Activated naive CD4-positive, alpha-beta T cell (primary cell): ENCODE measurements around the gene NBPF3.
"Not testable (repeated sequence)": the region's sequence is repeated elsewhere in the genome, so short reads cannot be mapped to it uniquely, and the experiment has no call there.

Experiments used
- DNase-seq, 4 experiments: peaks; one replicate each; lab custom pipeline; 2025; lab: John Stamatoyannopoulos, UW

NBPF3 gene, protein sequence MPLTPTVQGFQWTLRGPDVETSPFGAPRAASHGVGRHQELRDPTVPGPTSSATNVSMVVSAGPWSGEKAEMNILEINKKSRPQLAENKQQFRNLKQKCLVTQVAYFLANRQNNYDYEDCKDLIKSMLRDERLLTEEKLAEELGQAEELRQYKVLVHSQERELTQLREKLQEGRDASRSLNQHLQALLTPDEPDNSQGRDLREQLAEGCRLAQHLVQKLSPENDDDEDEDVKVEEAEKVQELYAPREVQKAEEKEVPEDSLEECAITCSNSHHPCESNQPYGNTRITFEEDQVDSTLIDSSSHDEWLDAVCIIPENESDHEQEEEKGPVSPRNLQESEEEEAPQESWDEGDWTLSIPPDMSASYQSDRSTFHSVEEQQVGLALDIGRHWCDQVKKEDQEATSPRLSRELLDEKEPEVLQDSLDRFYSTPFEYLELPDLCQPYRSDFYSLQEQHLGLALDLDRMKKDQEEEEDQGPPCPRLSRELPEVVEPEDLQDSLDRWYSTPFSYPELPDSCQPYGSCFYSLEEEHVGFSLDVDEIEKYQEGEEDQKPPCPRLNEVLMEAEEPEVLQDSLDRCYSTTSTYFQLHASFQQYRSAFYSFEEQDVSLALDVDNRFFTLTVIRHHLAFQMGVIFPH

DNA sequence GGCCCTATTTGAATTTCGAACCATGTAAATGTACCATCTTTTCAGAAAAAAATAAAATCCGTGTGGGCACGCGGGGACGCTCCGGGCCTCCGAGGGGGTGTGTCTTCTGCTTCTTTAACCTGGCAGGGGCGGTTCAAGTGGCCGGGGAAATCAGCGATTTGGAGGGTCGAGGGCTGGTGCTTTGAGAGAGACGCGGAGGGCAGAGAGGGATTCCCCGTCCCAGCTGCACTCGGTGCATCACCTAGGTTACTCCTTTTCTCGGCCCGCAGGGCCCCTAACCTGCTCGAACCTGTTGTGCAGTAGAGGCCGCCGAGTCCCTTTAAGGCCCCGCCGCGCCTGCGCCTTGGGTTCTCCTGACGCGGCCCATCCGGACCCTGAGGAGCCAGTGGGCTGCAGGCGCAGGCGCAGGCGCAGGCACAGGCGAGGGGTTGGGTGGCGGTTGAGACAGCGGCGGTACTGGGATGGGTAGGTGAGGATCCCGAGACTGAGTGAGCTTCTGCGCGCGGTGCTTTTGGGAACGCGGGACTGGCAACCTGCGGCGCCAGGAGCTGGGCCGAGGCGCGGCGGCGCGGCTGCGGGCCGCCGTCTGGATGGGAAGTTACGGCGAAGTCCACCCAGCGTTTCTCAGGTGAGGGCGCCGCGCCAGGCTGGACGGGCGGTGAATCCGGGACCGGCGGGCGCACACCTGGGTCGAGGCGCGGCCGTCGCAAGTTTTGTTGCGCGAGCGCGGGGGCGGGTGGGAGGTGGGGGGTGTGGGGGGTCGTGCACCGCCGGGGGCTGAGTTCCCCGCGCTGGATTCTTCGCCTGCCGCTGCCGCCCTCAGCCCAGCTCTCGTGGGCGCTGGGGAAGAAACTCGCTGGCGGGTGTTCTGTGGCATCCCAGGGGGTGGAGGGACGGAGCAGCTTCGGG lies at the start of gene NBPF3:
Gene NBPF3, plus strand, starts transcription at position 417 of the 909 bp plus-strand sequence. CDS start 4,950 bp downstream, outside the sequence.
- DNase-seq, result peak; percentile 67 to 83 (median 77)

DNA sequence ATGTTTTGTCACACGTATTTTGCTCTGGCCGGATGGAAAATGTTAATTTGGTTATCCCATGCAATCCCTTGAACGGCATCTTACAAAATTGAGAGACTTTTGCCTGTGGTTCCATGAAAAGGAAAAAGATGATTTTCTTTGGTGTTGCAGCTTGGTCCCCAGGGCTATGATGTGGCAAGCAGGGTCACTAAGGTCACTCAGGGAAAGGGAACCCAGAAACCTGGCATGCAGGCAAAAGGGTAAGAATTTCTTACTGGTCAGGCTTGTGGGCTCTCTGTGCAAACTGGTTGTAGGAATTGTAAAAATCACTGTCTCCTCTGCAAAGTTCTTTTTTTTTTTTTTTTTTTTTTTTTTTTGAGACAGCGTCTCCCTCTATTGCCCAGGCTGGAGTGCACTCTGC lies 48.4 kb upstream of the NBPF3 start:
- DNase-seq, result no peak

DNA sequence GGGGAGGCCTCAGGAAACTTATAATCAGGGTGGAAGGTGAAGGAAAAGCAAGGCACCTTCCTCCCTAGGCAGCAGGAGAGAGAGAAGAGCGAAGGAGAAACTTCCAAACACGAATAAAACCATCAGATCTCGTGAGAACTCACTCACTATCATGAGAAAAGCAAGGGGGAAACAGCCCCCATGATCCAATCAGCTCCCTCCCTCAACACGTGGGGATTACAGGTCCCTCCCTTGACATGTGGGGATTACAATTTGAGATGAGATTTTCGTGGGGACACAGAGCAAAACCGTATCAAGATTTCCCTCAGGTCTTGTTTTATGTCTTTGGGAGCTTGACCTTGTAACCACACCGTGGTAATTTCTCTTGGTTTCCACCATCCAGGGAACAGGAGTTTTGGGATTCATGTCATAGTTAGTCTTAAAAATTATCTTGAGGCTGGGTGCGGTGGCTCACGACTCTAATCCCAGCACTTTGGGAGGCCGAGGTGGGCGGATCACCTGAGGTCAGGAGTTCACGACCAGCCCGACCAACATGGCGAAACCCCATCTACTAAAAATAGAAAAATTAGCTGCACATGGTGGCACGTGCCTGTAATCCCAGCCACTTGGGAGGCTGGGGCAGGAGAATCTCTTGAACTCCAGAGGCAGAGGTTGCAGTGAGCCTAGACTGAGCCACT lies 47.2 kb upstream of the NBPF3 start:
- no peak for DNase-seq

DNA sequence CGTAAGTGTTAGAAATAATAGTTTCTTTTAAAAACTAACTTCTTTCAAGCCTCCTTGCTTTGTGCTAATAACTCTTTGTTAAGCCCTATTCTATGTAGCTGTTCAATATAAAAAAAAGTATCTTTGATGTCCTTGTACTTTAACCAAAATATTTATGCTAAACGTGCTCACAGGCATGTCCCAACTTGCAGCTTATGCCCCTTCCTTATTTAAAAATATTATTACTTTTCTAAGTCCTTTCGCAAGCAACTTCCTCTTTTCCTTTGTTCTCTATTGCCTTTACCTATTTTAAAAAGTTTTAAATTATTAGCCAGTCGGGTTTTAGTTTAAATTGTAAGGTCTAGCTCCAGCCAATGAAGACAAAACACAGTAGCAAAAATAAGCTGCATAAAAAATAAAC lies 43.4 kb upstream of the NBPF3 start:
- no peak for DNase-seq

DNA sequence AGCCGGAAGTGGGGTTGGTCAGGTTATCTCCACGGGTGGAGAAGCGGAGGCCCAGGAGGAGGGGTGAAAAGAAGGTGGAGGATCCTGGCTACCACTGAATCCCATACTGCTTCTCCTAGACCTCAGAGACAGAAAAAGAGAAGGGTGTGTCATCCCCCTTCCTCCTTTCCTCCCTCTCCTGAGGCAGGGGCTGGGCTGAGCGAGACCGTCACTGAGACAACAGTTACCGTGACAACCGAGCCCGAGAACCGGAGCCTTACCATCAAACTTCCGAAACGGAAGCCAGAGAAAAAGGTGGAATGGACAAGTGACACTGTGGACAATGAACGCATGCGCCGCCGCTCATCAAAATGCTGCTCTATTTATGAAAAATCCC lies 42.1 kb upstream of the NBPF3 start:
- no peak for DNase-seq

DNA sequence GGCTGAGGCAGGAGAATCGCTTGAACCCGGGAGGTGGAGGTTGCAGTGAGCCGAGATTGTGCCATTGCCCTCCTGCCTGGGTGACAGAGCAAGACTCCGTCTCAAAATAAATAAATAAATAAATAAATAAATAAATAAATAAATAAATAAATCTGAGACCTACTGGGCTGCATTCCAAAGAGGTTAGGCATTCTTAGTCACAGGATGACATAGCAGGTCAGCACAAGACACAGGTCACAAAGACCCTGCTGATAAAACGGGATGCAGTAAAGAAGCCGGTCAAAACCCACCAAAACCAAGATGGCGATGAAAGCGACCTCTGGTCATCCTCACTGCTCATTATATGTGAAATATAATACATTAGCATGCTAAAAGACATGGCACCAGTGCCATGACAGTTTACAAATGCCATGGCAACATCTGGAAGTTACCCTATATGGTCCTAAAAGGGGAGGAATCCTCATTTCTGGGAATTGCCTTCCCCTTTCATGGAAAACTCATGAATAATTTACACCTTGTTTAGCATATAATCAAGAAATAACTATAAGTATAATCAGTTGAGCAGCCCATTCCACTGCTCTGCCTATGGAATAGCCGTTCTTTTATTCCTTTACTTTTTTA lies 38.1 kb upstream of the NBPF3 start:
- DNase-seq, result not testable (repeated sequence)

DNA sequence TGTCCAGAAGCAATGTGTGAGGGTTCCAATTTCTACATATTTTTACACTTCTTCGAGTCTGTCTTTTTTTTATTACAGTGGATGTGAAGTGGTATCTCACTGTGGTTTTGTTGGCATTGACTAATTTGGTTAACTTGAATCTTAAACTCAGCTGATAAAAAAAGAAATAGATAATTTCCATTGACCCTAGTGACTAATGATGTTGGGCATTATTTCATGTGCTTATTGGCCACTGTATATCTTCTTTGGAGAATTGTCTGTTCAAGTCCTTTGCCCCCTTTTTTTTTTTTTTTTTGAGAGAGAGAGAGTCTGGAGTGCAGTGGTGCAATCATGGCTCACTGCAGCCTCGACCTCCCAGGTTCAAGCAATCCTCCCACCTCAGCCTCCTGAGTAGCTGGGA lies 33.3 kb upstream of the NBPF3 start:
- no peak for DNase-seq

DNA sequence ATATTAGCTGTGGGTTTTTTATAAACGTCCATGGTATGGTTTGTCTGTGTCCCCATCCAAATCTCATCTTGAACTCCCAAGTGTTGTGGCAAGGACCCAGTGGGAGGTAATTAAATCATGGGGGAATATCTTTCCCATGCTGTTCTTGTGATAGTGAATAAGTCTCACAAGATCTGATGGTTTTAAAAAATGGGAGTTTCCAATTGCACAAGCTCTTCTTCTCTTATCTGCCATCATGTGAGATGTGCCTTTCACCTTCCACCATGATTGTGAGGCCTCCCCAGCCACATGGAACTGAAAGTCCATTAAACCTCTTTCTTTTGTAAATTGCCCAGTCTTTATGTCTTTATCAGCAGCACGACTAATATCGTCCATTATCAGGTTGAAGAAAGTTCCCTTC lies 30.0 kb upstream of the NBPF3 start:
- DNase-seq, result not testable (repeated sequence)

DNA sequence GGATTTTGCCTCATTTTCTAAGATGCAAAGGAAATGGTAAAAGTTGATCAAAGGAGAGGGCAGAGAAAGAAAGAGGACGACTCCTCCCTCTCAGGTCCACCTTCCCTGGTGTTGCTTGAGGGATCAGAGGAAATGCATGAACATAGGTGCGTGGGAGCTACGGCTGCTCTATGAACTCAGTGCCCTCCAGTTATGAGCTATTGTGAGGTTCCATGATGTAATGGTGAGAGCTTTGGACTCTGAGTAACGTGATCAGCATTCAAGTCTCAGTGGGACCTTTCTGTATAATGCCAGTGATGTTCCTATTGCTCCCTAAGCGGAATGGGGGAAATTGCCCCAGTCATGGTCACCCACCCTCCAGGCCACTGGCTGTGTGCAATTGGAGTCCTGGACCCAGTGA lies 25.9 kb upstream of the NBPF3 start:
- DNase-seq, result no peak

DNA sequence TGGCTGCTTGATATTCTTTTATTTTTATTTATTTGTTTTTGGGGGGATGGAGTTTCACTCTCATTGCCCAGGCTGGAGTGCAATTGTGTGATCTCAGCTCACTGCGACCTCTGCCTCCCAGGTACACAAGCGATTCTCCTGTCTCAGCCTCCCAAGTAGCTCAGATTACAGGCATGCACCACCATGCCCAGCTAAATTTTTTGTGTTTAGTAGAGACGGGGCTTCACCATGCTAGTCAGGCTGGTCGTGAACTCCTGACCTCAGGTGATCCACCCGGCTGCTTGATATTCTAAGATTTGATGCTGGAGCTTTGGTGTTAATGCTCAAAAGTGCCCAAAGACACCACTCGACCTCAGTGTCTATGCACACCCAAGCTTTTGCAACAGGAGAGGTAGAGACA lies 19.6 kb upstream of the NBPF3 start:
- not testable (repeated sequence) for DNase-seq

DNA sequence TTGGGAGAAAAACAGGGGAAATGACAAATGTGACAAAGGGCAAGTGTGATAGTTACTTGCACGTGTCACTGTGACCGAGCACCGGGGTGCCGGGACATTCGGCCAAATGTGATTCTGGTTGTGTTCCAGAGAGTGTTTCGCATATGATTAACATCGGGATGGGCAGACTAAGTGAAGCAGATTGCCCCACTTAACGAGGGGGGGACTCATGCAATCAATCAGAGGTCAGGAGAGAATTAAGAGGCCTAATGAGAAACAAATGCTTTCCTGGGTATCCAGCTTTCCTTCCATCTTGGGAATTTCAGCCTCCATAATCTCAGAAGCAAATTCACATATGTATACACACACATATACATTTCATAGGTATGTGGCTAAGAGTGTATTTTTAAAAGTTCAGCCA lies 18.6 kb upstream of the NBPF3 start:
- DNase-seq, result not testable (repeated sequence)

DNA sequence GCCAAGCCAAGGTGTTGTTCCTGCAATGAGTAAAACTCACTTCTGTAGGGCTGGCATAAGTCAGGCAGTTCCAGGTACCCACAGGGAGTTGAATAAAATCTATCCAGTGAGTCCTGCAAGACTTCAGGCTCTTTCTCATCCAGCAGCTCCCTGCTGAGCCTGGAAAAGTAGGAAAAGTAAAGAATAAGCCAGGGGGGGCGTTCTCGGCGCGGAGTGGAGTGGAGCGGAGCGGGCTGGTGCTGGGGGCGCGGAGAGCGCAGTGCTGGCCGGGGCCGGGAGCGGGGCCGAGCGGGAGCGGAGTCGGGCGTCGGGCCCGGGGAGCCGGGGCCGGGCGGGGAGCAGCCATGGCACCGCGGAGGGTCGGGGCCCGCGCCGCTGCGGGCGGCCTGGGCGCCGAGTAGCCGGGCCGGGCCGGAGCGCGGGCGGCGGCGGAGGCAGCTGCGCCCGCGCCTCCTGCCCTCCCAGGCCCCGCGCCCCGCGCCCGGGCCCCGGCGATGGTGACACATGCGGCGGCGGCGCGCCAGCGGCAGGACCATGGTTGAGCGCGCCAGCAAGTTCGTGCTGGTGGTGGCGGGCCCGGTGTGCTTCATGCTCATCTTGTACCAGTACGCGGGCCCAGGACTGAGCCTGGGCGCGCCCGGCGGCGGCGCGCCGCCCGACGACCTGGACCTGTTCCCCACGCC lies 12.0 kb upstream of the NBPF3 start:
- not testable (repeated sequence) for DNase-seq

DNA sequence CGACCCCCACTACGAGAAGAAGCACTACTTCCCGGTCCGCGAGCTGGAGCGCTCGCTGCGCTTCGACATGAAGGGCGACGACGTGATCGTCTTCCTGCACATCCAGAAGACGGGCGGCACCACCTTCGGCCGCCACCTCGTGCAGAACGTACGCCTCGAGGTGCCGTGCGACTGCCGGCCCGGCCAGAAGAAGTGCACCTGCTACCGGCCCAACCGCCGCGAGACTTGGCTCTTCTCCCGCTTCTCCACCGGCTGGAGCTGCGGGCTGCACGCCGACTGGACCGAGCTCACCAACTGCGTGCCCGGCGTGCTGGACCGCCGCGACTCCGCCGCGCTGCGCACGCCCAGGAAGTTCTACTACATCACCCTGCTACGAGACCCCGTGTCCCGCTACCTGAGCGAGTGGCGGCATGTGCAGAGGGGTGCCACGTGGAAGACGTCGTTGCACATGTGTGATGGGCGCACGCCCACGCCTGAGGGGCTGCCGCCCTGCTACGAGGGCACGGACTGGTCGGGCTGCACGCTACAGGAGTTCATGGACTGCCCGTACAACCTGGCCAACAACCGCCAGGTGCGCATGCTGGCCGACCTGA lies 11.4 kb upstream of the NBPF3 start:
- DNase-seq, result not testable (repeated sequence)

DNA sequence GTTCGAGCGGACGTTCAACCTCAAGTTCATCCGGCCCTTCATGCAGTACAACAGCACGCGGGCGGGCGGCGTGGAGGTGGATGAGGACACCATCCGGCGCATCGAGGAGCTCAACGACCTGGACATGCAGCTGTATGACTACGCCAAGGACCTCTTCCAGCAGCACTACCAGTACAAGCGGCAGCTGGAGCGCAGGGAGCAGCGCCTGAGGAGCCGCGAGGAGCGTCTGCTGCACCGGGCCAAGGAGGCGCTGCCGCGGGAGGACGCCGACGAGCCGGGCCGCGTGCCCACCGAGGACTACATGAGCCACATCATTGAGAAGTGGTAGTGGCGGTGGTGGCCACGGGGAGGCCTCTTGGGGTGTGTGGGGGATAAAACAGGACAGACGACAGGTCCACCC lies 10.7 kb upstream of the NBPF3 start:
- not testable (repeated sequence) for DNase-seq

DNA sequence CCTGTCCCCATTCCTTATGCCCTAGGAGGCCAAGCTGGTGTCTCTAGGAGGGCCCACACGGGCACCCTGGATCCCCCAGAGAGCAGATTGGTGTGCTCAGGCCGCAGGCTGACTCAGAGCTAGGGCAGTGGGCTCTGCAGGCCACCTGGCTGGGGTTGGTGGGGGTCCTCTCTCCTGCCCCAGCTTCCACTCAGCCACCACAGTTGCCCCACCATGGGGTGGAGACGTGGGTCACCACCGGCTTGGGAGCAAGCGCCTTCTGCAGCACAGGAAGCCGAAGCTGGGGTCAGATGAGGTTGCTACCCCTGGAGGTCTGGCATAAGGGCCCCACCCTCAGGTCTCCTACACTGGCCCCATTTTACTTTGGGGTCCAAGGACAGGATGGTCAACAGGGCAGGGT lies 9.1 kb upstream of the NBPF3 start:
- not testable (repeated sequence) for DNase-seq

DNA sequence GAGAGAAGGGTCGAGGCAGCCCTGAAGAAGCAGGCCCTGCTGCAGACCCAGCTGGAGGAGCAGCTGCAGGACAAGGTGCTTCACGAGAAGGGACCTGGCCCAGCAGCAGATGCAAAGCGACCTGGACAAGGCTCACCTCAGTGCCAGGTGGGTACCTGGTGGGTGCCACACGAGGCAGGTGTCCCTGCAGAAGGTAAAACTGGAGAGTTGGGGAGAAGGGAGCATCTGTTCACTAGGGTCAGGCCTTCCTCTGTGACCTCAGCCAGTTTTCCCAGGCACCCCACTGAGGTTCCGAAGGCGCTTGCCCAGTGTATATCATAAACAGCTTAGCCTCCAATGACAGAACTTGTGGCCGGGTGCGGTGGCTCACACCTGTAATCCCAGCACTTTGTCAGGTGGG lies 5.5 kb upstream of the NBPF3 start:
- no peak for DNase-seq

DNA sequence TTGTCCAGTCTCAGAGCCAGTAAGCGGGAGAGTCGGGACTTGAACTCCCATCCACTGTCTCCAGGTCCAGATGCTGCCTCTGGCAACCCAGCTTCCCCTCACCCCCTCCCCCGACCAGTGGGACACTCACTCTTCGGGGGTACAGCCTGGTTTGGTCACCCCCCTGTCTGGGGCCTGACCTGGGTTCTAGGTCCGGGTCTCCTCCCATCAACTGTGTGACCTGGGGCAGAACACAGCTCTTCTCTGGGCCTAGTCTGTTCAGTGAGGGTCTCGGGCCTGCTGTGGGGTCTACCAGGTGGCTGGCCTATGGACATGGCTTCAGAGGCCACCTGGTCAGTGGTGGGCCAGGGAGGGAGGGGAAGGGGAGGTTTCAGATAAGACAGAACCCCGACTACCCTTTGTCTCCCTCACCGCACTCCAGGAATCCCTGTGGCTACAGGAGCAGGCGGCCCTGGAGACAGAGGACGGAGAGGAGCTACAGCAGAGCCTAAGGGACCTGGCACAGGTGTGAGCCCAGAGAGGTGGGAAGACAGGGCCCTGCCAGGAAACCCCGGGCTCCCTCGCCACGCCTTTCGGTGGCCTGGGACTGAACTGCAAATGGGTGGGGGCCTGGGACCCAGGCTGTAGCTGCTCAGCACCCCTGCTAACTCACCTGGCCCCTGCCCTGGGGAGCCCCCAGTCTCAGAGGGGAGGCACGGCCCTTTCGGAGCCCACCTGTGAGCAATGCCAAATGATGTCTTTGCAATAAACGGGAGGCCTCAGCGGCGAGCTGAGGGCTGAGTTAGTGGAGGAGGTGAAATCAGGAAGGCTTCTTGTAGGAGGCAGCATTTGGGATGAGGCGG lies 4.1 kb upstream of the NBPF3 start:
- no peak for DNase-seq

DNA sequence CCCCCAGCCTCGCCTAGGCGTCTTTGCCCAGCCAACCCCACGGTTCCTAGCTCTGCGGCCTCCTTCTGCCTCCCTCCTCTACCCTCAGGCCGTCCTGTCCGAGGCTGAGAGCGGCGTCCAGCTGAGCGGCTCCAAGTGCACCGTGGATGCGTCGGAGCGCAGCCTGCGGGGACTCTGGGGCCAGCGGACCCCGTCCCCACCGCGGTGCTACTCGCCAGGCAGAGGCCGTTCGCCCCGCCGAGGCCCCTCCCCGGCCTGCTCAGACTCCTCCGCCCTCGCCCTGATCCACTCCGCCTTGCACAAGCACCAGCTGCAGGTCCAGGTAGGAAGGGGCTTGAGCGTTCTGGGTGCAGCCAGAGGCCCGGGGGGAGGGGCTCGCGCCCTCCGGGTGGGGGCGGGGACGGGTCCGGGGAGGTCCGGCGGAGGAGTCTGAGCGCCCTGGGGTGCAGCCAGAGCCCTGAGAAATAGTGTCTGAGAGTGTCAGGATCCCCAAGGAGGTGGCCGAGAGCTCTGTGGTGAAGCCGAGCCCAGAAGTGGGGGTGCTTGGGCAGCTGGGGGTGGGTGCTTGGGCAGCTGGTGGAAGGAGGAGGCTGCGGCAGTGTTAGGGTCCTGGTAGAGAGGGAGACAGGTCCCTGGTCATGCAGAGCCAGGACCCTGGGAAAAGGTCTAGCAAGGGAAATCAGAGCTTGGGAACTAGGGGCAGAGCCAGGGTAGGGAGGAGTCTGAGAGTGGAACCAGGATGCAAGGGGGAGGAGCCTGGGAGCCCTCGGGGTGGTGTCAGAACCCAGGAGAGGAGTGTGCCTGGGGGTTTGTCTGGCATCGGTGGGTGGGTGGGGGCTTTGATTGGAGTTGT lies 3.2 kb upstream of the NBPF3 start:
- DNase-seq, result no peak

DNA sequence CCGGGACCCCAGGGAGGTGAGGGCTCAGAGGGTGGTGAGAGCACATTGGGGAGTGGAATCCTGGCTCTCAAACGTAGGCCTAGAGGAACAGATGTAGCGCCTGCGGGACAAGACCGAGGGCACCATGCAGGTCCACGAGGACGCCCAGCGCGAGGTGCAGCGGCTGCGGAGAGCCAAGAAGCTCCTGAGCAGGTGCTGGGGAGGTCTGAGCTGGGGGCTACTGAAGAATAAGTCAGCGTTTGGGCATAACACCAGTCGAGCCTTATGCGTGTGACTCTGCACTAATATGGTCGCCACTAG lies 2.6 kb upstream of the NBPF3 start:
- no peak for DNase-seq
